ENCODE measurements around the gene PFDN2.
"Not testable (repeated sequence)": the region's sequence is repeated elsewhere in the genome, so short reads cannot be mapped to it uniquely, and the experiment has no call there.

PFDN2 gene

GRCh38 chr1:161066694-161067093 lies 51.1 kb downstream of the PFDN2 start:
- Histone ChIP-seq H3K9me3 (ENCODE audit: control insufficient read depth, low read length) (no peaks in the 10 kb centered on the region), H3K18ac (ENCODE audit: low read depth in 1 of 2, low read length in 2 of 2) (no peak overlapping the region), H3K23ac (ENCODE audit: low read length in 2 of 2) (no peak overlapping the region), H3K27me3 (ENCODE audit: control insufficient read depth in 1 of 2, insufficient read depth in 1 of 2, low read length in 2 of 2) (peaks cover 13 to 15% of the 10 kb centered on the region in 2 experiments), H3K4me3 (ENCODE audit: insufficient read depth in 1 of 2, low read depth in 1 of 2, low read length in 2 of 2) (no peak overlapping the region), H2AK5ac (ENCODE audit: low read length, severe bottlenecking) (no peak overlapping the region), H2AFZ (ENCODE audit: low read depth, low read length) (no peak overlapping the region), H2BK5ac (ENCODE audit: low read depth, low read length, poor library complexity, severe bottlenecking) (no peak overlapping the region), H3K27ac (ENCODE audit: low read length, poor library complexity, severe bottlenecking) (no peak overlapping the region), H3K4ac (ENCODE audit: low read depth in 1 of 2, low read length in 2 of 2) (no peak overlapping the region), H3K36me3 (ENCODE audit: control insufficient read depth in 1 of 2, insufficient read depth in 2 of 2, low read depth in 1 of 2, low read length in 2 of 2) (no peaks in the 10 kb centered on the region), H2BK12ac (ENCODE audit: low read length in 2 of 2) (no peak overlapping the region), H3K14ac (ENCODE audit: low read length in 2 of 2) (no peak overlapping the region), H3K4me1 (ENCODE audit: control insufficient read depth, insufficient read depth, low read depth, low read length) (no peaks in the 10 kb centered on the region), H3K79me1 (replicated peaks; ENCODE audit: low read length, poor library complexity, severe bottlenecking) (no peaks in the 10 kb centered on the region), H2BK120ac (ENCODE audit: low read depth, low read length) (no peak overlapping the region), H3K4me2 (ENCODE audit: low read length, poor library complexity, severe bottlenecking) (no peak overlapping the region), H3K9ac (ENCODE audit: low read length) (no peak overlapping the region), H4K8ac (ENCODE audit: low read length) (no peak overlapping the region), H2BK15ac (ENCODE audit: low read depth, poor library complexity, severe bottlenecking) (no peak overlapping the region), H4K91ac (ENCODE audit: low read length) (no peak overlapping the region)
- 78% methylated on average over 3 of the region's 3 CpGs for WGBS
- no peak for DNase-seq

- H3K4me2 ChIP-seq (ENCODE audit: low read length, poor library complexity, severe bottlenecking); H3K9me3 ChIP-seq (ENCODE audit: control insufficient read depth, low read length); H2AFZ ChIP-seq (ENCODE audit: low read depth, low read length); H3K4me1 ChIP-seq (ENCODE audit: control insufficient read depth, insufficient read depth, low read depth, low read length); H3K4me3 ChIP-seq (ENCODE audit: insufficient read depth in 1 of 2, low read depth in 1 of 2, low read length in 2 of 2); H2BK5ac ChIP-seq (ENCODE audit: low read depth, low read length, poor library complexity, severe bottlenecking); H3K14ac ChIP-seq (ENCODE audit: low read length in 2 of 2); H3K18ac ChIP-seq (ENCODE audit: low read depth in 1 of 2, low read length in 2 of 2); H4K91ac ChIP-seq (ENCODE audit: low read length); H4K8ac ChIP-seq (ENCODE audit: low read length); DNase-seq; H2BK15ac ChIP-seq (ENCODE audit: low read depth, poor library complexity, severe bottlenecking); H3K23ac ChIP-seq (ENCODE audit: low read length in 2 of 2); H2AK5ac ChIP-seq (ENCODE audit: low read length, severe bottlenecking); H3K36me3 ChIP-seq (ENCODE audit: control insufficient read depth in 1 of 2, insufficient read depth in 2 of 2, low read depth in 1 of 2, low read length in 2 of 2); H2BK120ac ChIP-seq (ENCODE audit: low read depth, low read length); H3K9ac ChIP-seq (ENCODE audit: low read length); H3K27ac ChIP-seq (ENCODE audit: low read length, poor library complexity, severe bottlenecking); H3K4ac ChIP-seq (ENCODE audit: low read depth in 1 of 2, low read length in 2 of 2); H3K79me1 ChIP-seq (replicated peaks; ENCODE audit: low read length, poor library complexity, severe bottlenecking); H2BK12ac ChIP-seq (ENCODE audit: low read length in 2 of 2): not testable (repeated sequence)
- H3K27me3 ChIP-seq (ENCODE audit: control insufficient read depth in 1 of 2, insufficient read depth in 1 of 2, low read length in 2 of 2) = peaks cover 13 to 15% of the 10 kb centered on the region in 2 experiments
- 85% methylated on average over 5 of the region's 7 CpGs for WGBS
Observed at GRCh38 chr1:161065681-161066080, 52.2 kb downstream of the PFDN2 start.

- not testable (repeated sequence) for H3K27ac ChIP-seq (ENCODE audit: low read length, poor library complexity, severe bottlenecking); H2AFZ ChIP-seq (ENCODE audit: low read depth, low read length); H3K18ac ChIP-seq (ENCODE audit: low read depth in 1 of 2, low read length in 2 of 2); H3K4me2 ChIP-seq (ENCODE audit: low read length, poor library complexity, severe bottlenecking); H2BK15ac ChIP-seq (ENCODE audit: low read depth, poor library complexity, severe bottlenecking); H3K79me1 ChIP-seq (replicated peaks; ENCODE audit: low read length, poor library complexity, severe bottlenecking); H2BK5ac ChIP-seq (ENCODE audit: low read depth, low read length, poor library complexity, severe bottlenecking); DNase-seq; H2BK12ac ChIP-seq (ENCODE audit: low read length in 2 of 2); H3K9ac ChIP-seq (ENCODE audit: low read length); H3K4ac ChIP-seq (ENCODE audit: low read depth in 1 of 2, low read length in 2 of 2); H4K8ac ChIP-seq (ENCODE audit: low read length); H2AK5ac ChIP-seq (ENCODE audit: low read length, severe bottlenecking); H3K36me3 ChIP-seq (ENCODE audit: control insufficient read depth in 1 of 2, insufficient read depth in 2 of 2, low read depth in 1 of 2, low read length in 2 of 2); H3K4me1 ChIP-seq (ENCODE audit: control insufficient read depth, insufficient read depth, low read depth, low read length); H4K91ac ChIP-seq (ENCODE audit: low read length); H3K4me3 ChIP-seq (ENCODE audit: insufficient read depth in 1 of 2, low read depth in 1 of 2, low read length in 2 of 2); H2BK120ac ChIP-seq (ENCODE audit: low read depth, low read length); H3K23ac ChIP-seq (ENCODE audit: low read length in 2 of 2); H3K14ac ChIP-seq (ENCODE audit: low read length in 2 of 2); H3K9me3 ChIP-seq (ENCODE audit: control insufficient read depth, low read length)
- H3K27me3 ChIP-seq (ENCODE audit: control insufficient read depth in 1 of 2, insufficient read depth in 1 of 2, low read length in 2 of 2) = peaks cover 20 to 21% of the 10 kb centered on the region in 2 experiments
- 66% methylated on average over 4 of the region's 6 CpGs for WGBS
Observed at GRCh38 chr1:161063936-161064335, 53.9 kb downstream of the PFDN2 start.

GRCh38 chr1:161061419-161061818 lies 56.4 kb downstream of the PFDN2 start:
- Histone ChIP-seq H3K9ac (ENCODE audit: low read length) (no peak overlapping the region), H2BK15ac (ENCODE audit: low read depth, poor library complexity, severe bottlenecking) (no peak overlapping the region), H3K9me3 (ENCODE audit: control insufficient read depth, low read length) (no peaks in the 10 kb centered on the region), H4K8ac (ENCODE audit: low read length) (no peak overlapping the region), H3K79me1 (replicated peaks; ENCODE audit: low read length, poor library complexity, severe bottlenecking) (no peaks in the 10 kb centered on the region), H2AK5ac (ENCODE audit: low read length, severe bottlenecking) (no peak overlapping the region), H2BK5ac (ENCODE audit: low read depth, low read length, poor library complexity, severe bottlenecking) (no peak overlapping the region), H3K4me1 (ENCODE audit: control insufficient read depth, insufficient read depth, low read depth, low read length) (no peaks in the 10 kb centered on the region), H3K4me2 (ENCODE audit: low read length, poor library complexity, severe bottlenecking) (no peak overlapping the region), H3K36me3 (ENCODE audit: control insufficient read depth in 1 of 2, insufficient read depth in 2 of 2, low read depth in 1 of 2, low read length in 2 of 2) (no peaks in the 10 kb centered on the region), H3K4ac (ENCODE audit: low read depth in 1 of 2, low read length in 2 of 2) (no peak overlapping the region), H3K27ac (ENCODE audit: low read length, poor library complexity, severe bottlenecking) (no peak overlapping the region), H4K91ac (ENCODE audit: low read length) (no peak overlapping the region), H3K14ac (ENCODE audit: low read length in 2 of 2) (no peak overlapping the region), H3K27me3 (ENCODE audit: control insufficient read depth in 1 of 2, insufficient read depth in 1 of 2, low read length in 2 of 2) (peaks cover 13 to 21% of the 10 kb centered on the region in 2 experiments), H3K4me3 (ENCODE audit: insufficient read depth in 1 of 2, low read depth in 1 of 2, low read length in 2 of 2) (no peak overlapping the region), H2BK120ac (ENCODE audit: low read depth, low read length) (no peak overlapping the region), H2AFZ (ENCODE audit: low read depth, low read length) (no peak overlapping the region), H2BK12ac (ENCODE audit: low read length in 2 of 2) (no peak overlapping the region), H3K18ac (ENCODE audit: low read depth in 1 of 2, low read length in 2 of 2) (no peak overlapping the region), H3K23ac (ENCODE audit: low read length in 2 of 2) (no peak overlapping the region)
- WGBS = 94% methylated on average over 1 of the region's 4 CpGs
- DNase-seq = no peak

Data from mesenchymal stem cell (in vitro differentiated cells and primary cell).